SH-SY5Y (cell line): Measurements from ENCODE around the gene AMBRA1.

Experiments
- GATA2 ChIP-seq: IDR thresholded peaks from 2 replicates; pipeline ENCODE4 v1.6.1; 2011; ENCODE audit warnings: mild to moderate bottlenecking, low read depth, low read length
- GATA3 ChIP-seq: IDR thresholded peaks from 2 replicates; pipeline ENCODE4 v1.6.1; 2011; ENCODE audit warnings: low read depth, mild to moderate bottlenecking, low read length, moderate library complexity

DNA sequence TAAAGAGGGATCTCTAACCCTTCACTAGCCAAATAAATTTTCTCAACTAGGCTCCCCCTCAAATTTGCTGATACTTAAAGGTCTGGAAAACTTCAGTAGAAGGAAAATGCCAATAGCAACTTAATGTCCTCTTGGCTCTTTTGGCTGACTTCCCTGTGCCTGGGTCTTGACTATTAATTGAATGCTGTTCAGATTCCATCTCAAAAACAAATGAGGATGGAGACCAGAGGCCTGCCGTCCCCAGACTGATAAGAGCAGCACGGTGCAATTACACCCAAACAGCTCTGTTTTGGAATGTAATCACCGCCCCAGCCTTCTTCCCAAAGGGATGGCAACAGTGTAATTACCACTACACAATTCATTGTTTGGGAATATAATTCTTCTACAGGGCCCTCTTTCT, 112.9 kb downstream of the AMBRA1 start:
- peak; percentile 98 for TF ChIP-seq GATA2
- TF ChIP-seq GATA3: peak; percentile 86
